ENCODE data around the gene GLP1R. TPM values are rescaled to one million over a fixed set of nuclear protein-coding genes. Genes with fewer than 3 reads are reported as not detected.

Gene GLP1R
- total and polyA plus RNA-seq, 2 of the 13 experiments (the other 11 are each of a cell fraction or from before 2014, with no cell fraction given): not detected

DNA sequence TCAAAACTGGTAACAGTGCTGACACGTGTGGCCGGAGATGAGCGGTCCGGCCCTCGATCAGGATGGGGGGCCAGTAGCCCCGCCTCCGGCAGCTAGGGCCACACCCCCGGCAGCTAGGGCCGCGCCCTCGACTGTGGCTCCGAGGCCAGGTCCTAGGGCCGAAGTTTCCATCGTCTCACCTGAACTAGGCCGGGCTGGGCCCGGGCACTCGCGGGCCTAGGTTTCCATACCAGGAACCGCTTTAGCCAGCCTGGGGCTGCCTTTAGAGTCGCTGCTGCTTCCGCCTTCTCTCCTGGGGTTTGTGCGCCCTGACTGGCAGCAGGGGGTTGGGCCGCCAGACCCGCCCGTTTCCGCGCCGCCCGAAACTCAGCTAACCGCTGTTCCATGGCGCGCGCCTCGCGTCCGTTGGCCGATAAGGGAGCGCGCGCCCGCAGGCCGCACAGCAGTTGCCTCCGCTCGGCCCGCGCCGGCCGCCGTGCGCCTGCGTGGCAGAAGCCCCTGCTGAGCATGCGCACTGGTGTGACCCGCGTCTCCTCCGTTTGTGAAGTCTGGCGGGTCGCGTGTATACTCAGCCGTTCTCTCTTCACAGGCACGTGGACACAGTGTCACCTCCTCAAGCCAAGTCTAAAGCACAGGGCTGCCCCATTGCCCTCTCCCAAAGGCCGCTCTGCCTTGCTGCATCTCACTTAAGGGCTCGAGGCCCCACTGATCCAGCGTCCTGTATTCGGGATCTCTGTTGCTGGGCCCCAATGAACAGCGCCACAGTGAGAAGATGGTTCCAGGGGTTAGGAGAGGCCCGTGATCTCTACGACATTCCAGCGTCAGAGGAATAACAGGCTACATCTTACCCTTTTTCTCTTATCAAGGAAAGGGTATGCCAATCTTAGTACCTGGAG is 66.4 kb downstream of the GLP1R start, which contains the start of gene SAYSD1 (continued):
- TF ChIP-seq, protein P1, sequence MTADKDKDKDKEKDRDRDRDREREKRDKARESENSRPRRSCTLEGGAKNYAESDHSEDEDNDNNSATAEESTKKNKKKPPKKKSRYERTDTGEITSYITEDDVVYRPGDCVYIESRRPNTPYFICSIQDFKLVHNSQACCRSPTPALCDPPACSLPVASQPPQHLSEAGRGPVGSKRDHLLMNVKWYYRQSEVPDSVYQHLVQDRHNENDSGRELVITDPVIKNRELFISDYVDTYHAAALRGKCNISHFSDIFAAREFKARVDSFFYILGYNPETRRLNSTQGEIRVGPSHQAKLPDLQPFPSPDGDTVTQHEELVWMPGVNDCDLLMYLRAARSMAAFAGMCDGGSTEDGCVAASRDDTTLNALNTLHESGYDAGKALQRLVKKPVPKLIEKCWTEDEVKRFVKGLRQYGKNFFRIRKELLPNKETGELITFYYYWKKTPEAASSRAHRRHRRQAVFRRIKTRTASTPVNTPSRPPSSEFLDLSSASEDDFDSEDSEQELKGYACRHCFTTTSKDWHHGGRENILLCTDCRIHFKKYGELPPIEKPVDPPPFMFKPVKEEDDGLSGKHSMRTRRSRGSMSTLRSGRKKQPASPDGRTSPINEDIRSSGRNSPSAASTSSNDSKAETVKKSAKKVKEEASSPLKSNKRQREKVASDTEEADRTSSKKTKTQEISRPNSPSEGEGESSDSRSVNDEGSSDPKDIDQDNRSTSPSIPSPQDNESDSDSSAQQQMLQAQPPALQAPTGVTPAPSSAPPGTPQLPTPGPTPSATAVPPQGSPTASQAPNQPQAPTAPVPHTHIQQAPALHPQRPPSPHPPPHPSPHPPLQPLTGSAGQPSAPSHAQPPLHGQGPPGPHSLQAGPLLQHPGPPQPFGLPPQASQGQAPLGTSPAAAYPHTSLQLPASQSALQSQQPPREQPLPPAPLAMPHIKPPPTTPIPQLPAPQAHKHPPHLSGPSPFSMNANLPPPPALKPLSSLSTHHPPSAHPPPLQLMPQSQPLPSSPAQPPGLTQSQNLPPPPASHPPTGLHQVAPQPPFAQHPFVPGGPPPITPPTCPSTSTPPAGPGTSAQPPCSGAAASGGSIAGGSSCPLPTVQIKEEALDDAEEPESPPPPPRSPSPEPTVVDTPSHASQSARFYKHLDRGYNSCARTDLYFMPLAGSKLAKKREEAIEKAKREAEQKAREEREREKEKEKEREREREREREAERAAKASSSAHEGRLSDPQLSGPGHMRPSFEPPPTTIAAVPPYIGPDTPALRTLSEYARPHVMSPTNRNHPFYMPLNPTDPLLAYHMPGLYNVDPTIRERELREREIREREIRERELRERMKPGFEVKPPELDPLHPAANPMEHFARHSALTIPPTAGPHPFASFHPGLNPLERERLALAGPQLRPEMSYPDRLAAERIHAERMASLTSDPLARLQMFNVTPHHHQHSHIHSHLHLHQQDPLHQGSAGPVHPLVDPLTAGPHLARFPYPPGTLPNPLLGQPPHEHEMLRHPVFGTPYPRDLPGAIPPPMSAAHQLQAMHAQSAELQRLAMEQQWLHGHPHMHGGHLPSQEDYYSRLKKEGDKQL (CRISPR knock-in tag; IDR thresholded peaks at IDR 0.05; ENCODE audit: low read depth): 0 out of 2 replicates have a peak, but pooled peaks have one; percentile 42
- peak; percentile 53 for TF ChIP-seq ZSCAN31 (CRISPR knock-in tag; IDR thresholded peaks at IDR 0.05; ENCODE audit: low read depth)
- TF ChIP-seq ZNF572 (CRISPR knock-in tag; IDR thresholded peaks at IDR 0.05): no peak
- peak; percentile 76 for TF ChIP-seq KLF12 (CRISPR knock-in tag; IDR thresholded peaks at IDR 0.05; ENCODE audit: borderline replicate concordance)
- peak; percentile 92 for TF ChIP-seq ZBTB20 (CRISPR knock-in tag; IDR thresholded peaks at IDR 0.05; ENCODE audit: borderline replicate concordance, low read depth)
- peak; percentile 74 for TF ChIP-seq ONECUT2 (CRISPR knock-in tag; IDR thresholded peaks at IDR 0.05)
- TF ChIP-seq KMT2A (CRISPR knock-in tag; IDR thresholded peaks at IDR 0.05): no peak; the same call in none of the 2 replicates
- no peak for TF ChIP-seq ZNF720 (CRISPR knock-in tag; IDR thresholded peaks at IDR 0.05)
- TF ChIP-seq ZNF672 (CRISPR knock-in tag; IDR thresholded peaks at IDR 0.05): no peak; the same call in 1 of the 2 replicates
- peak; percentile 99 for TF ChIP-seq ZNF749 (CRISPR knock-in tag; IDR thresholded peaks at IDR 0.05; ENCODE audit: borderline replicate concordance)
- no peak for TF ChIP-seq GABPA (IDR thresholded peaks at IDR 0.05; ENCODE audit: low read depth, low read length)
- TF ChIP-seq GABPA (CRISPR knock-in tag; IDR thresholded peaks at IDR 0.05; ENCODE audit: low read depth): no peak
- peak; percentile 98 for TF ChIP-seq ZNF761 (CRISPR knock-in tag; conservative IDR thresholded peaks at IDR 0.05)
- no peak for TF ChIP-seq CBX1 (IDR thresholded peaks at IDR 0.05; ENCODE audit: low read depth)
- TF ChIP-seq SUZ12 (IDR thresholded peaks at IDR 0.05; ENCODE audit: low read depth, low read length): no peak
- TF ChIP-seq ZNF382 (CRISPR knock-in tag; IDR thresholded peaks at IDR 0.05; ENCODE audit: borderline replicate concordance): no peak
- peak; percentile 86 for TF ChIP-seq JUNB (CRISPR knock-in tag; IDR thresholded peaks at IDR 0.05; ENCODE audit: borderline replicate concordance)
- no peak for TF ChIP-seq TOE1 (CRISPR knock-in tag; IDR thresholded peaks at IDR 0.05)
- TF ChIP-seq ZSCAN25 (CRISPR knock-in tag; IDR thresholded peaks at IDR 0.05): peak; percentile 81
- TF ChIP-seq, protein P2, sequence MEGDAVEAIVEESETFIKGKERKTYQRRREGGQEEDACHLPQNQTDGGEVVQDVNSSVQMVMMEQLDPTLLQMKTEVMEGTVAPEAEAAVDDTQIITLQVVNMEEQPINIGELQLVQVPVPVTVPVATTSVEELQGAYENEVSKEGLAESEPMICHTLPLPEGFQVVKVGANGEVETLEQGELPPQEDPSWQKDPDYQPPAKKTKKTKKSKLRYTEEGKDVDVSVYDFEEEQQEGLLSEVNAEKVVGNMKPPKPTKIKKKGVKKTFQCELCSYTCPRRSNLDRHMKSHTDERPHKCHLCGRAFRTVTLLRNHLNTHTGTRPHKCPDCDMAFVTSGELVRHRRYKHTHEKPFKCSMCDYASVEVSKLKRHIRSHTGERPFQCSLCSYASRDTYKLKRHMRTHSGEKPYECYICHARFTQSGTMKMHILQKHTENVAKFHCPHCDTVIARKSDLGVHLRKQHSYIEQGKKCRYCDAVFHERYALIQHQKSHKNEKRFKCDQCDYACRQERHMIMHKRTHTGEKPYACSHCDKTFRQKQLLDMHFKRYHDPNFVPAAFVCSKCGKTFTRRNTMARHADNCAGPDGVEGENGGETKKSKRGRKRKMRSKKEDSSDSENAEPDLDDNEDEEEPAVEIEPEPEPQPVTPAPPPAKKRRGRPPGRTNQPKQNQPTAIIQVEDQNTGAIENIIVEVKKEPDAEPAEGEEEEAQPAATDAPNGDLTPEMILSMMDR (CRISPR knock-in tag; IDR thresholded peaks at IDR 0.05): 0 out of 2 replicates have a peak, but pooled peaks have one; percentile 26
- TF ChIP-seq ZNF33B (CRISPR knock-in tag; IDR thresholded peaks at IDR 0.05): peak; percentile 88; the same call in 1 of the 2 replicates
- TF ChIP-seq SRY (CRISPR knock-in tag; IDR thresholded peaks at IDR 0.05): peak; percentile 97
